ENCODE results near the gene MACIR. TPM values are rescaled to one million over a fixed set of nuclear protein-coding genes. Genes with fewer than 3 reads are reported as not detected.

MACIR gene
- total RNA-seq, 4 donors from 2014 or later: 5.7 to 8.2 (median 6.4) TPM

DNA sequence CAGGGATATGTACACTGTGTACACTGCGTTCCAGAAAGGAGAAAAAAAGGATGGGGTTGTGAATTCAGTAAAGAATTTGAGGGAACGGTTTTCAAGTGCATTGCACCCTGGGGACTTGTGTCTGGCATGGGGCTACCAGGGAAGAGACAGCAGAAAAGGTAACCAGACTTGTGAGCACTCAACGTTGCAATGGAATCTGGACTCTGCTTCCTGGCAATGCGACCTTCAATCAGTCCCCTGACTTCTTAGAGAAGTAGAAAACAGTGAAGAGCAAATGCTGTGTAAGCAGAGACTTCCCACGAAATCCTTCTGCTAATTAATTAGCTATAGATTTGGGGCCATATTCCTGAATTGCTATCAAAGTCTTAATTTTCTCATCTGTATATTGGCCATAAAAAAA, 36.3 kb downstream of the MACIR start:
- H3K4me3 ChIP-seq (ENCODE audit: low read depth, poor library complexity, severe bottlenecking): no peak overlapping the region

DNA sequence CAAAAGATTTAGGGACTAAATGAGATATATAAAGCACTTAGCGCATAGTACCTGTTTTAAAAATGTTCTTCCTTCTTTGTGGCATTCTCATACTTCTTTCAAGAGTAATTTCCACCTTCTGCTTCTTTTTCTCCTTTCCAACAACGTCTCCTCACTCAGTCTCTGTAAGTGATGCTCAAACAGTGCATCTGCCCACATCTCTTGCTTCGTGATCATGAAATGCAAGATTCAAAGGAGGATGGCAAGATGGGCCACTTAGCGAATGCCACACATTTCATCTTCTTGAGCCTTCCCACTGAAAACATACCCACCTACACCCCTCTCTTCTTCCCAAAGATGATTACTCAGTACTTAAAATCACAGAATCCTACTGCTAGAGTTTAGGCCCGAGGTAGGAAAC, 36.9 kb downstream of the MACIR start:
- TF ChIP-seq, protein P1, sequence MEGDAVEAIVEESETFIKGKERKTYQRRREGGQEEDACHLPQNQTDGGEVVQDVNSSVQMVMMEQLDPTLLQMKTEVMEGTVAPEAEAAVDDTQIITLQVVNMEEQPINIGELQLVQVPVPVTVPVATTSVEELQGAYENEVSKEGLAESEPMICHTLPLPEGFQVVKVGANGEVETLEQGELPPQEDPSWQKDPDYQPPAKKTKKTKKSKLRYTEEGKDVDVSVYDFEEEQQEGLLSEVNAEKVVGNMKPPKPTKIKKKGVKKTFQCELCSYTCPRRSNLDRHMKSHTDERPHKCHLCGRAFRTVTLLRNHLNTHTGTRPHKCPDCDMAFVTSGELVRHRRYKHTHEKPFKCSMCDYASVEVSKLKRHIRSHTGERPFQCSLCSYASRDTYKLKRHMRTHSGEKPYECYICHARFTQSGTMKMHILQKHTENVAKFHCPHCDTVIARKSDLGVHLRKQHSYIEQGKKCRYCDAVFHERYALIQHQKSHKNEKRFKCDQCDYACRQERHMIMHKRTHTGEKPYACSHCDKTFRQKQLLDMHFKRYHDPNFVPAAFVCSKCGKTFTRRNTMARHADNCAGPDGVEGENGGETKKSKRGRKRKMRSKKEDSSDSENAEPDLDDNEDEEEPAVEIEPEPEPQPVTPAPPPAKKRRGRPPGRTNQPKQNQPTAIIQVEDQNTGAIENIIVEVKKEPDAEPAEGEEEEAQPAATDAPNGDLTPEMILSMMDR (IDR thresholded peaks at IDR 0.05): no peak
- TF ChIP-seq POLR2A (IDR thresholded peaks at IDR 0.05): no peak
- no peak overlapping the region for H3K4me3 ChIP-seq (ENCODE audit: low read depth, poor library complexity, severe bottlenecking)
- DNase-seq (ENCODE audit: low spot score in 2 of 2): no peak
- WGBS, 2 donors: 87 to 94% methylated on average over 5 of the region's 5 CpGs
- intact Hi-C loops (cut with DNase I; ENCODE audit: low total_unique reads): no loop called here

More for the DNA sequence above, 36.3 kb downstream of the MACIR start:
- 70 to 77% methylated on average over 5 of the region's 5 CpGs for WGBS, 2 donors
- no peak for DNase-seq (ENCODE audit: low spot score in 2 of 2)
- intact Hi-C loops (cut with DNase I; ENCODE audit: low total_unique reads): no loop called here
- no peak for TF ChIP-seq POLR2A (IDR thresholded peaks at IDR 0.05)
- TF ChIP-seq, protein P1 (IDR thresholded peaks at IDR 0.05): no peak

GRCh38 chr5:103295871-103296270, 37.3 kb downstream of the MACIR start:
- 92 to 93% methylated on average over 3 of the region's 3 CpGs for WGBS, 2 donors
- DNase-seq (ENCODE audit: low spot score in 2 of 2): no peak
- no peak overlapping the region for H3K4me3 ChIP-seq (ENCODE audit: low read depth, poor library complexity, severe bottlenecking)
- intact Hi-C loops (cut with DNase I; ENCODE audit: low total_unique reads): no loop called here
- no peak for TF ChIP-seq POLR2A (IDR thresholded peaks at IDR 0.05)
- TF ChIP-seq, protein P1 (IDR thresholded peaks at IDR 0.05): no peak

GRCh38 chr5:103298117-103298516, 39.6 kb downstream of the MACIR start:
- TF ChIP-seq, protein P1 (IDR thresholded peaks at IDR 0.05): no peak
- TF ChIP-seq POLR2A (IDR thresholded peaks at IDR 0.05): no peak

GRCh38 chr5:103298607-103299188, 40.1 kb downstream of the MACIR start:
- intact Hi-C loops (cut with DNase I; ENCODE audit: low total_unique reads): no loop called here
- no peak for DNase-seq (ENCODE audit: low spot score in 2 of 2)
- no peak overlapping the region for H3K4me3 ChIP-seq (ENCODE audit: low read depth, poor library complexity, severe bottlenecking)
- WGBS, 2 donors: 67 to 74% methylated on average over 4 of the region's 4 CpGs
- TF ChIP-seq POLR2A (IDR thresholded peaks at IDR 0.05): no peak

More at GRCh38 chr5:103298117-103298516, 39.6 kb downstream of the MACIR start:
- intact Hi-C loops (cut with DNase I; ENCODE audit: low total_unique reads): no loop called here
- 54 to 73% methylated on average over 1 of the region's 1 CpG for WGBS, 2 donors
- no peak overlapping the region for H3K4me3 ChIP-seq (ENCODE audit: low read depth, poor library complexity, severe bottlenecking)
- DNase-seq (ENCODE audit: low spot score in 2 of 2): no peak

DNA sequence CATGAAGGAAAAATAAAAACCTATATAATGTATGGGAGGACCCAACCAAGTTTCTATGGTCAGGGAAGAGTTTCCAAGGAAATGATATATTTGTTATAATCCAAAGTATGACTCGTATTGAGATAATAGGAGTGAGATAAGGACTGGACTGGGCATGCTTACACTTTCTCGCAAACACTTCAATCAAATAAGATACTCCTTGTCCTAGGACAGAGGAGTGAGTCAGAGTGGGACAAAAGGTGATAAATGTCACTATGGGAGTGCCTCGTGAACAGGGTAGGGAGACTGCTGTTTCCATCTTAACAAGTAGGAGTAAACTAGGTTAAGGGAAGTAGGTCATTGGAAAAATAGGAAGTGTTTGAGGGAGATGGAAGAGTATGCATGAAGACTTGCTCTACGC, 47.2 kb downstream of the MACIR start:
- TF ChIP-seq, protein P1 (IDR thresholded peaks at IDR 0.05): no peak
- no peak for TF ChIP-seq POLR2A (IDR thresholded peaks at IDR 0.05)
- 70 to 72% methylated on average over 4 of the region's 4 CpGs for WGBS, 2 donors
- DNase-seq (ENCODE audit: low spot score in 2 of 2): no peak
- no peak overlapping the region for H3K4me3 ChIP-seq (ENCODE audit: low read depth, poor library complexity, severe bottlenecking)
- intact Hi-C loops (cut with DNase I; ENCODE audit: low total_unique reads): no loop called here
